H9 (cell line): ENCODE measurements around the gene NACC2. TPM values are rescaled to one million over a fixed set of nuclear protein-coding genes. Genes with fewer than 3 reads are reported as not detected.
A peak's percentile ranks its signal among the peaks of the same experiment; 100 is the strongest.

Source experiments
- DNase-seq: peaks from one replicate; pipeline ENCODE4 v3.0.0-alpha.2; 2017
- H2AFZ ChIP-seq: one replicate; pipeline ENCODE4 v1.6.1; 2013; ENCODE audit warnings: mild to moderate bottlenecking, low read length, control low read depth, moderate library complexity
- H2AK5ac ChIP-seq: 2 replicates; pipeline ENCODE4 v1.6.1; 2013; ENCODE audit warnings: low read length, control low read depth, mixed read lengths; ENCODE audit not compliant: insufficient read length
- H2BK120ac ChIP-seq: one replicate; pipeline ENCODE4 v1.6.1; 2013; ENCODE audit warnings: low read depth, mild to moderate bottlenecking, low read length, control low read depth, inconsistent platforms; ENCODE audit not compliant: poor library complexity, severe bottlenecking
- H2BK12ac ChIP-seq: 2 replicates; pipeline ENCODE4 v1.6.1; 2013; ENCODE audit warnings: low read length, control low read depth, mixed read lengths, low read depth; ENCODE audit not compliant: insufficient read length
- H2BK15ac ChIP-seq: 2 replicates; pipeline ENCODE4 v1.6.1; 2013; ENCODE audit warnings: low read depth, low read length, control low read depth
- H2BK20ac ChIP-seq: one replicate; pipeline ENCODE4 v1.6.1; 2013; ENCODE audit warnings: low read depth, mild to moderate bottlenecking, low read length, control low read depth, inconsistent platforms; ENCODE audit not compliant: poor library complexity, severe bottlenecking
- H2BK5ac ChIP-seq: 2 replicates; pipeline ENCODE4 v1.6.1; 2013; ENCODE audit warnings: low read length, control low read depth, mixed read lengths; ENCODE audit not compliant: insufficient read length
- H3K14ac ChIP-seq: 2 replicates; pipeline ENCODE4 v1.6.1; 2013; ENCODE audit warnings: low read length, control low read depth; ENCODE audit not compliant: insufficient read depth
- H3K18ac ChIP-seq: 2 replicates; pipeline ENCODE4 v1.6.1; 2013; ENCODE audit warnings: low read depth, mild to moderate bottlenecking, mixed read lengths, low read length, control low read depth; ENCODE audit not compliant: insufficient read length
- H3K23ac ChIP-seq: 2 replicates; pipeline ENCODE4 v1.6.1; 2013; ENCODE audit warnings: low read length, control low read depth, mixed read lengths, low read depth; ENCODE audit not compliant: insufficient read length
- H3K23me2 ChIP-seq: 2 replicates; pipeline ENCODE4 v1.6.1; 2013; ENCODE audit warnings: low read depth, mild to moderate bottlenecking, mixed read lengths, low read length, control low read depth; ENCODE audit not compliant: insufficient read length, poor library complexity, severe bottlenecking
- H3K27ac ChIP-seq: 2 replicates; pipeline ENCODE4 v1.5.1; 2013; ENCODE audit warnings: low read length, control low read depth, mixed read lengths, low read depth; ENCODE audit not compliant: insufficient read length
- H3K27me3 ChIP-seq: 2 replicates; pipeline ENCODE4 v1.6.1; 2013; ENCODE audit warnings: low read length, control low read depth, inconsistent platforms; ENCODE audit not compliant: insufficient read depth
- H3K4ac ChIP-seq: 2 replicates; pipeline ENCODE4 v1.6.1; 2013; ENCODE audit warnings: low read depth, mild to moderate bottlenecking, control low read depth, inconsistent platforms, low read length, moderate library complexity
- H3K4me1 ChIP-seq: 2 replicates; pipeline ENCODE4 v1.6.1; 2013; ENCODE audit warnings: low read length, control low read depth, inconsistent platforms; ENCODE audit not compliant: insufficient read depth
- H3K4me2 ChIP-seq: 2 replicates; pipeline ENCODE4 v1.6.1; 2013; ENCODE audit warnings: low read length, control low read depth, mixed read lengths; ENCODE audit not compliant: insufficient read length, insufficient read depth
- H3K56ac ChIP-seq: 2 replicates; pipeline ENCODE4 v1.6.1; 2013; ENCODE audit warnings: low read depth, mild to moderate bottlenecking, mixed read lengths, low read length, control low read depth; ENCODE audit not compliant: insufficient read length
- H3K79me1 ChIP-seq: 2 replicates; pipeline ENCODE4 v1.6.1; 2013; ENCODE audit warnings: low read depth, mild to moderate bottlenecking, moderate library complexity, low read length, control low read depth, inconsistent platforms; ENCODE audit not compliant: insufficient read depth, poor library complexity, severe bottlenecking
- H3K79me2 ChIP-seq: 2 replicates; pipeline ENCODE4 v1.6.1; 2013; ENCODE audit warnings: low read length, control low read depth, inconsistent platforms; ENCODE audit not compliant: insufficient read depth
- H3K9ac ChIP-seq: 2 replicates; pipeline ENCODE4 v1.6.1; 2013; ENCODE audit warnings: low read length, control low read depth, mixed read lengths; ENCODE audit not compliant: insufficient read length; ENCODE audit errors: extremely low read depth
- H3K9me3 ChIP-seq: one replicate; pipeline ENCODE4 v1.6.1; 2013; ENCODE audit warnings: low read depth, low read length, inconsistent platforms; ENCODE audit not compliant: control insufficient read depth
- H3T11ph ChIP-seq: one replicate; pipeline ENCODE4 v1.6.1; 2013; ENCODE audit warnings: mild to moderate bottlenecking, low read length, control low read depth, inconsistent platforms
- H4K20me1 ChIP-seq: one replicate; pipeline ENCODE4 v1.6.1; 2013; ENCODE audit not compliant: control insufficient read depth, insufficient read length, insufficient read depth
- H4K5ac ChIP-seq: 2 replicates; pipeline ENCODE4 v1.6.1; 2013; ENCODE audit warnings: low read depth, mild to moderate bottlenecking, mixed read lengths, low read length, control low read depth; ENCODE audit not compliant: insufficient read length
- H4K8ac ChIP-seq: replicated peaks from 2 replicates; pipeline ENCODE4 v1.6.1; 2013; ENCODE audit warnings: low read length, control low read depth, mixed read lengths, low read depth; ENCODE audit not compliant: insufficient read length
- H4K91ac ChIP-seq: 2 replicates; pipeline ENCODE4 v1.6.1; 2013; ENCODE audit warnings: low read depth, mild to moderate bottlenecking, moderate library complexity, mixed read lengths, low read length, control low read depth; ENCODE audit not compliant: insufficient read length
- H3K27ac Mint-ChIP-seq, 3 experiments: 2 replicates in 2 of 3; 3 replicates in 1 of 3; pipeline ENCODE4 v1.8.0; 2020 to 2021; ENCODE audit warnings: mixed read lengths in 3 of 3, mild to moderate bottlenecking in 1 of 3, moderate library complexity in 1 of 3
- H3K27me3 Mint-ChIP-seq: 2 replicates; pipeline ENCODE4 v1.8.0; 2021; ENCODE audit warnings: low read depth, mild to moderate bottlenecking, moderate library complexity, mixed read lengths
- H3K36me3 Mint-ChIP-seq, 3 experiments: 2 replicates in 2 of 3; 3 replicates in 1 of 3; pipeline ENCODE4 v1.8.0; 2020 to 2021; ENCODE audit warnings: low read depth in 3 of 3, mixed read lengths in 3 of 3; ENCODE audit not compliant: insufficient read depth in 1 of 3
- H3K4me1 Mint-ChIP-seq, 2 experiments: 2 replicates each; pipeline ENCODE4 v1.8.0; 2020; ENCODE audit warnings: mixed read lengths in 2 of 2
- H3K4me3 Mint-ChIP-seq, 2 experiments: 2 replicates in 1 of 2; 3 replicates in 1 of 2; pipeline ENCODE4 v1.8.0; 2020 to 2021; ENCODE audit warnings: mild to moderate bottlenecking in 2 of 2, mixed read lengths in 2 of 2, moderate library complexity in 1 of 2
- H3K9me3 Mint-ChIP-seq, 2 experiments: 2 replicates in 1 of 2; 3 replicates in 1 of 2; pipeline ENCODE4 v1.8.0; 2020; ENCODE audit warnings: mild to moderate bottlenecking in 2 of 2, mixed read lengths in 2 of 2, moderate library complexity in 1 of 2
- WGBS: extraction: QIAGEN DNeasy Blood & Tissue Kit; methylation state at CpG from one replicate; pipeline ENCODE4 v1.1.7; 2013; ENCODE audit warnings: missing lambda C conversion rate, low lambda C conversion rate, mixed read lengths; ENCODE audit not compliant: insufficient read length; ENCODE audit errors: extremely low coverage; 5-methylcytosine and 5-hydroxymethylcytosine counted together
- total RNA-seq: library from RNA; stranded (reverse); gene quantifications from 2 replicates; pipeline ENCODE4 v1.2.1, GENCODE V29; 2021
- TF ChIP-seq, protein P1 (sequence below): fragments of 200-600 bp; sonication (generic); conservative IDR thresholded peaks from 3 replicates; pipeline ENCODE4 v1.8.0; 2021; ENCODE audit warnings: antibody characterized with exemption, mild to moderate bottlenecking

The NACC2 gene
- total RNA-seq, 1 experiment from 2014 or later = 11.5 TPM

DNA sequence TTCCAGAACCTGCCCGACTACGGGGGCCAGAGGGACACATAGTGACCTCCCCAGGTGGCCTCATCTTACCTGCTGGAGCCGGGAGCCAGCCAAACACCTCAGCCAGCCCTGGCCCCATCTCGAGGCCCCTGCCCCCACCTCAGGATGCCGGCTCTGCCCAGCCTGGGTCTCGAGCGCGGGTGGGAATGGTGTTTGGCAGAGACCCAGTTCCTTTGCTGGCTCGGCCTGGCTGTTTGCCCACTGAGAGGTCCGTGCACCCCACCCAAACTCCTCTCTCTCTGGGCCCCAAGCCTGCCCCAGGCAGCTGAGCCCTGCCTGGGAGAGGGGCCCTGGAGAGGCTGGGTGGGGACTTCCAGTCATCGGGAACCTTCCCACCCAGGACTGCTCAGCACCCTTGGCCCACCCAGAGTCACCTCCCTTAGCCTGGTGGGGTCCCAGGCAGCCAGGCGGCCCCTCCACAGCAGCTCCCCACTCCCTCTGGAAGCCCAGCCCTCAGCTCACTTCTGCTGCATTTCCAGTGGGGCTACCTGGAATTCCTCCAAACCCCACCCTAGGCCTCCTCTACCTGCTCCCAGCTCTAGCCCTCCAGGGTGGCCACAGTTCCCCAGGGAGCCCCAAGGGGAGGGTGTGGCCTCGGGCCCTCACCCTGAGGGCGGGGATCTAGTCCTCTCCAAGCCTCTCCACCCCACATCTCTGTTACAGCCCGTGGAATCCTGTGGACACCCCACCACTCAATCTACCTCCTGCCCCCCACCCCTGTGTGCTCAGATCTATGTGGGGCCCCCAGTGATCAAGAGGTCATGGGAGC lies 91.5 kb downstream of the NACC2 start:
- H3K79me1 ChIP-seq = no peaks in the 10 kb centered on the region
- no peaks in the 10 kb centered on the region for H3K23me2 ChIP-seq
- no CpG with 5 or more reads among the region's 15 CpGs for WGBS
- no peaks in the 10 kb centered on the region for H3K9me3 ChIP-seq
- H3K4ac ChIP-seq = no peak overlapping the region
- H3K23ac ChIP-seq = no peak overlapping the region
- Mint-ChIP-seq H3K4me3 (no peak overlapping the region), H3K27ac (0 out of 7 replicates have a peak overlapping the region, but pooled peaks of 1 of the 3 experiments have one; percentile 70), H3K36me3 (0 out of 7 replicates have a peak, but pooled peaks cover 0 to 4% (median 0%) of the 10 kb centered on the region in 3 experiments), H3K27me3 (no peaks in the 10 kb centered on the region), H3K4me1 (peaks cover 39 to 54% of the 10 kb centered on the region in 2 experiments), H3K9me3 (no peaks in the 10 kb centered on the region; a peak in 1 of 5 replicates)
- no peak overlapping the region for H2BK5ac ChIP-seq
- H3K79me2 ChIP-seq = no peaks in the 10 kb centered on the region
- H2BK15ac ChIP-seq = no peak overlapping the region
- no peak overlapping the region for H3K18ac ChIP-seq
- no peaks in the 10 kb centered on the region for H3K27me3 ChIP-seq
- no peak overlapping the region for H4K5ac ChIP-seq
- DNase-seq = no peak
- no peak overlapping the region for H2AK5ac ChIP-seq
- no peak overlapping the region for H3T11ph ChIP-seq
- no peak overlapping the region for H3K27ac ChIP-seq
- H2AFZ ChIP-seq = no peak overlapping the region
- H3K4me2 ChIP-seq = no peak overlapping the region
- H4K20me1 ChIP-seq = no peaks in the 10 kb centered on the region
- no peak overlapping the region for H3K9ac ChIP-seq
- no peak overlapping the region for H3K56ac ChIP-seq
- TF ChIP-seq, protein P1, sequence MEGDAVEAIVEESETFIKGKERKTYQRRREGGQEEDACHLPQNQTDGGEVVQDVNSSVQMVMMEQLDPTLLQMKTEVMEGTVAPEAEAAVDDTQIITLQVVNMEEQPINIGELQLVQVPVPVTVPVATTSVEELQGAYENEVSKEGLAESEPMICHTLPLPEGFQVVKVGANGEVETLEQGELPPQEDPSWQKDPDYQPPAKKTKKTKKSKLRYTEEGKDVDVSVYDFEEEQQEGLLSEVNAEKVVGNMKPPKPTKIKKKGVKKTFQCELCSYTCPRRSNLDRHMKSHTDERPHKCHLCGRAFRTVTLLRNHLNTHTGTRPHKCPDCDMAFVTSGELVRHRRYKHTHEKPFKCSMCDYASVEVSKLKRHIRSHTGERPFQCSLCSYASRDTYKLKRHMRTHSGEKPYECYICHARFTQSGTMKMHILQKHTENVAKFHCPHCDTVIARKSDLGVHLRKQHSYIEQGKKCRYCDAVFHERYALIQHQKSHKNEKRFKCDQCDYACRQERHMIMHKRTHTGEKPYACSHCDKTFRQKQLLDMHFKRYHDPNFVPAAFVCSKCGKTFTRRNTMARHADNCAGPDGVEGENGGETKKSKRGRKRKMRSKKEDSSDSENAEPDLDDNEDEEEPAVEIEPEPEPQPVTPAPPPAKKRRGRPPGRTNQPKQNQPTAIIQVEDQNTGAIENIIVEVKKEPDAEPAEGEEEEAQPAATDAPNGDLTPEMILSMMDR = no peak
- no peak overlapping the region for H2BK20ac ChIP-seq
- H2BK120ac ChIP-seq = no peak overlapping the region
- H3K14ac ChIP-seq = peak overlapping the region; percentile 39
- H2BK12ac ChIP-seq = no peak overlapping the region
- H3K4me1 ChIP-seq = no peaks in the 10 kb centered on the region; the same call in 1 of the 2 replicates
- H4K91ac ChIP-seq = no peak overlapping the region
- H4K8ac ChIP-seq = no peak overlapping the region
